Left ventricle myocardium inferior (tissue), 1 donor: ENCODE data around the gene HDAC4. TPM values are rescaled to one million over a fixed set of nuclear protein-coding genes. Genes with fewer than 3 reads are reported as not detected.

ENCODE experiments used
- DNase-seq: peaks from one replicate; pipeline ENCODE4 v3.0.0-alpha.2; 2020
- H3K27ac ChIP-seq: fragments of 200-600 bp; replicated peaks from 2 replicates; pipeline ENCODE4 v1.8.0; 2021
- H3K27me3 ChIP-seq: fragments of 200-600 bp; 2 replicates; pipeline ENCODE4 v1.8.0; 2021; ENCODE audit warnings: low read depth
- H3K36me3 ChIP-seq: fragments of 200-600 bp; 2 replicates; pipeline ENCODE4 v1.8.0; 2021
- H3K4me1 ChIP-seq: fragments of 200-600 bp; 2 replicates; pipeline ENCODE4 v1.8.0; 2021
- H3K4me3 ChIP-seq: fragments of 200-600 bp; 2 replicates; pipeline ENCODE4 v1.8.0; 2021; ENCODE audit warnings: mild to moderate bottlenecking, moderate library complexity
- H3K9me3 ChIP-seq: fragments of 200-600 bp; replicated peaks from 2 replicates; pipeline ENCODE4 v1.8.0; 2021
- CTCF ChIP-seq: fragments of 200-600 bp; IDR thresholded peaks from 2 replicates; pipeline ENCODE4 v1.8.0; 2021; ENCODE audit warnings: antibody characterized with exemption, mild to moderate bottlenecking, borderline replicate concordance
- intact Hi-C: fragments of 100-400 bp; cut with micrococcal nuclease; formaldehyde crosslinking; loops from one replicate; pipeline ENCODE4 v1.11.0; 2022
- total RNA-seq: library from RNA; stranded (reverse); fragmentation: NEBNext Ultra II Directional; extraction: Animal tissue kit (Norgen Biotek cat#: 25700); gene quantifications from one replicate; pipeline ENCODE4 v1.2.1, GENCODE V29; 2021
- donor health status: DM: no; HTN: yes; CAD: no; lungs with severe emphysema.

HDAC4 gene
- total RNA-seq, 1 donor from 2014 or later: 23.9 TPM

GRCh38 chr2:239321596-239322415 lies 79.0 kb downstream of the HDAC4 start:
- Histone ChIP-seq H3K27ac (no peak overlapping the region), H3K9me3 (no peaks in the 10 kb centered on the region), H3K4me3 (no peak overlapping the region), H3K27me3 (no peaks in the 10 kb centered on the region), H3K4me1 (peaks cover 64% of the 10 kb centered on the region), H3K36me3 (no peaks in the 10 kb centered on the region)
- TF ChIP-seq CTCF: no peak
- intact Hi-C loops: loop anchor here (10.0 kb wide), 1 partner anchor 73 kb away; no protein-coding TSS in a partner anchor
- DNase-seq: no peak

GRCh38 chr2:239318790-239319661 lies 81.8 kb downstream of the HDAC4 start:
- peak overlapping the region; percentile 87 for H3K27ac ChIP-seq
- intact Hi-C loops: no loop called here
- DNase-seq: peak; percentile 30
- H3K36me3 ChIP-seq: no peaks in the 10 kb centered on the region
- no peak for TF ChIP-seq CTCF
- peaks cover 72% of the 10 kb centered on the region for H3K4me1 ChIP-seq
- H3K9me3 ChIP-seq: no peaks in the 10 kb centered on the region
- no peaks in the 10 kb centered on the region for H3K27me3 ChIP-seq
- peak overlapping the region; percentile 57 for H3K4me3 ChIP-seq

- Histone ChIP-seq H3K27me3 (no peaks in the 10 kb centered on the region), H3K4me1 (peaks cover 79% of the 10 kb centered on the region), H3K36me3 (no peaks in the 10 kb centered on the region), H3K4me3 (peak overlapping the region; percentile 57), H3K9me3 (no peaks in the 10 kb centered on the region), H3K27ac (peak overlapping the region; percentile 87)
- intact Hi-C loops: no loop called here
- TF ChIP-seq CTCF: no peak
- no peak for DNase-seq
Measured at GRCh38 chr2:239318151-239318611, 82.6 kb downstream of the HDAC4 start.

DNA sequence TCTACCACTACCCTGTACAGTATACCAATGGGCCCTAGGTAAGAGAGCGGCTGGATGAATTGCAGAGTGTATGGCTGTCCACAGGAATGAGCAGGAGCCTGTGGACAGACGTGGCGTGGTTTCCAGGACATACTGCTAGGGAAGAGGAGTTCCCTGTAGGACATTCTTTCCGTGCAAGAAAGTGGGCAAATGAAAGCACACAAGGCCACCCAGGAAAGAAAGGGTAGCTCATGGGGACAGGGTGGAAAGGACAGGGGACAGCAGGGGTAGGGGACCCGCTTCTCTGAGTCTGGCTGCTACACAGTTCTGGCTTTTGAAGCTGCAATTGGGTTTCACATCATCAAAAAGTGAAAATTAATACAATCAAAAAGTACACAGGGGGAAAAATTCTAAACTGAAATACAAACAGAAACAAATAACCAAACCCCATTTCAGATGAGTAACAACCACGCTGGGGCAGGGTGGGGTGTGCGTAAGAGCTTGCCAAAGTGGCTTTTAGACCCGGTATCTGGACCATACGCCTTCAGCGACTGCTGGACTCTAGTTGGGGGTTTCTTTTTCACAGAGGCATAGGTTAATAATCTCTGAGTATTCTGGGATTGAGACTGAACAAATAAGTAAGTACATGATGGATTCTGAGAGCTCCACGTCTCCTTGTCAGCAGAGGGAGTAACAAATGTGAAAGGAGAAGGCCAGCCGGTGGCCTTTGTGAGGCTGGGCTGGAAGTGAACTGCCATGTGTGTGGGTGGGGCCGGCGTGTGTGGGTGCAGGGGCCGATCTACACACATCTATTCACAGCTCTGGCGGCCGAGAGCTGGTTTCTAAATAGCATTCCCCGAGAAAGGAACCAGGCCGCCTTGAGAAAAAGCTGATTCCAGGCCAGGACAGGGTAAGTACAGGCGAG lies 84.0 kb downstream of the HDAC4 start:
- Histone ChIP-seq H3K27me3 (no peaks in the 10 kb centered on the region), H3K27ac (peak overlapping the region; percentile 87), H3K36me3 (no peaks in the 10 kb centered on the region), H3K4me1 (peaks cover 79% of the 10 kb centered on the region), H3K9me3 (no peaks in the 10 kb centered on the region), H3K4me3 (peak overlapping the region; percentile 39)
- TF ChIP-seq CTCF: peak; percentile 43
- peak; percentile 80 for DNase-seq
- intact Hi-C loops: no loop called here

GRCh38 chr2:239315308-239315707 lies 85.5 kb downstream of the HDAC4 start:
- H3K27me3 ChIP-seq: no peaks in the 10 kb centered on the region
- no peak overlapping the region for H3K27ac ChIP-seq
- H3K9me3 ChIP-seq: no peaks in the 10 kb centered on the region
- no peak for DNase-seq
- no peaks in the 10 kb centered on the region for H3K36me3 ChIP-seq
- TF ChIP-seq CTCF: no peak
- no peak overlapping the region for H3K4me3 ChIP-seq
- H3K4me1 ChIP-seq: peaks cover 89% of the 10 kb centered on the region
- intact Hi-C loops: no loop called here
